EH (cell line): Measurements from ENCODE around the gene XRCC1.
"Not testable (repeated sequence)": the region's sequence is repeated elsewhere in the genome, so short reads cannot be mapped to it uniquely, and the experiment has no call there.

ENCODE experiments used
- DNase-seq: peaks from one replicate; pipeline ENCODE4 v3.0.0-alpha.2; 2015; ENCODE audit warnings: low read depth

XRCC1 gene

DNA sequence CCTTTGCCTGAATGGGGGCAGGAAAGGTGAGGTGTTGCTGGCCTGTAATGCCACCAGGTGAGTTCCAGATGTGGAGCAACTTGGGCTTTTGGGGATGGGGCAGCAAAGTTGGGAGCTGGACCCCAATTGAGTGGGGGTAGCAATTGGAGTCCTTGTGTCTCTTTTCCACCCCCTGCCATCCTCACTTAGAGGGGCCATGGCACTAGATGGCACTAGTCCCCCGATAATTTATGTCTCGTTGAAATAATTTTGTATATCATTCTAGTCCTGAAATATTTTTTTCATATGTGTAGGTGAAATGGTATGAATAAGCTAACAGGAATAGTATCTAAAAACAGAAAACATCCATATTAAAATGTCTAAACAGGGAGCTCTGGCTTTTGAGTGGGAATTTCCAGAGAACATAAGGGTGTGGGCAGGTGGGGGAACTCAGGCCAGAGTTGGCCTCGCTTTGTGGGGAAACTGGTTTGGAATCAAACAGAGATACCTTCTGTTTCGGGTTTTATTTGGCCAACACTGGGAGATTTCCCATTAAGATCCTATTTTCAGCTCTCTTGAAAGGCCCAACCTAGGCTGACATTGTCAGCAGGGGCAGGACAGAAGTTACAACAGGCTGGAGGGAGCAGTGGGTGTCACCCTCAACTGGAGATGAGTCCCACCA is 24.4 kb upstream of the XRCC1 start:
- DNase-seq: no peak

DNA sequence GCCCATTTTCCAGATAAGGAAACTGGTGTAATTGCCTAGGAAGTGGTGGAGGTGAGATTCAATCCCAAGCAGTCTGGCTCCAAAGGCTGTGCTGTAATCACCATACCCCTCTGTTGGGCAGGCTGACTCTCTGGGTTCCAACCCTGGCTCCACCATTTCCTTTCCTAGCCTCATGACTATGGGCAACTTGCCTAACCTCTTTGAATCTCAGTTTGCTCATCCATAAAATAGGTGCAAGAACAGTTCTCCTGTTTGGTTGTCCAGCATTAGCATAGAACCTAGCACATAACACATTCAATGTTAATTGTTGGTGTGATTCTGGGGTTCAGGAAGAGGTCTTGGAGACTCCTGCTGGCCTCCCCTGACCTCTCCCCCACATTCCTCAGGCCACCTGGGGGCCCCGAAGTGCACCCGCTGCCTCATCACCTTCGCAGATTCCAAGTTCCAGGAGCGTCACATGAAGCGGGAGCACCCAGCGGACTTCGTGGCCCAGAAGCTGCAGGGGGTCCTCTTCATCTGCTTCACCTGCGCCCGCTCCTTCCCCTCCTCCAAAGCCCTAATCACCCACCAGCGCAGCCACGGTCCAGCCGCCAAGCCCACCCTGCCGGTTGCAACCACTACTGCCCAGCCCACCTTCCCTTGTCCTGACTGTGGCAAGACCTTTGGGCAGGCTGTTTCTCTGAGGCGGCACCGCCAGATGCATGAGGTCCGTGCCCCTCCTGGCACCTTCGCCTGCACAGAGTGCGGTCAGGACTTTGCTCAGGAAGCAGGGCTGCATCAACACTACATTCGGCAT is 23.3 kb upstream of the XRCC1 start:
- DNase-seq: no peak

DNA sequence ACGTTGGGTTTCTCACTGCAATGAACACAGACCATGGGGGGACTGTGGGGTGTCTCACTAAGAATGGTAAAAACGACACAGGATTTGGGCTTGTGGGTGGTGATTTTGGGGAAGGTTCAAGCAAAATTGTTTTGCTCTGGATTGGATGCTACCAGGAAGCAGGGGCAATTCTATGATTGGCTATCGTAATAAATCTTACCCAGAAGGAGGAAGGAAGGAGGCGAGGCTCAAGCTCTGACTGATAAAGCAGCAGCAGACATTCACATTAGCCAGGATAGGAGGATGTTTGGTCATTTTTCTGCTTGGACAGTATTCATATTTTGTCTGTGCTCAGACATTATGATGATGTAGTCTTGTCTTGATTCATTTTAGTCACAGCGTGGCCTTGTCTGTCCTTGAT is 22.5 kb upstream of the XRCC1 start:
- DNase-seq: no peak

DNA sequence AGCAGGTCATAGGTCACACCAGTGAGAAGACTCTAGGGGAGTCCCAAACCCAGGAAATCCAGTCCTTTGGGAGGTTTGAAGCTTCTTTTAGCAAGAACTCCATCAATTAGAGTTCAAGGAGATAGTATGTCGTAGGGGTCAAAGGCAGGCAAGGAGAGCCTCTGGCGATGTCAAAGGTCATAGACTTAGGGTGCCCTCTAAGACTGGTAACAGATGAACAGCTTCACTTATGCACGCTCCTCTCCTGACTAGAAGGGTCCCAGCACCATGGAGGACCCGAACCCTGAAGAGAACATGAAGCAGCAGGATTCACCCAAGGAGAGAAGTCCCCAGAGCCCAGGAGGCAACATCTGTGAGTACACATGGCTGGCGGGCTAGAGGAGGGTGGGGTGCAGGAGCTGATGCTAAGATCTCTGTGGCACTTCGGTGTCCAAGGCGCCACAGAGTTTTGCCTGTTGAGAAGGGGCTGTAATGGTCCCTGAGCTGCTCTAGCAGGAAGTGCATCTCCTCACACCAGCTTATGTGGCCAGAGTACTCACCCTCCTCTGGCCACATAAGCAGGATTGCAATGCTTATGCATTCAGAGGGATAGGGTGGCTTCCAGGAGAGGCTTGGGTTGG is 21.6 kb upstream of the XRCC1 start:
- DNase-seq: peak; percentile 24

DNA sequence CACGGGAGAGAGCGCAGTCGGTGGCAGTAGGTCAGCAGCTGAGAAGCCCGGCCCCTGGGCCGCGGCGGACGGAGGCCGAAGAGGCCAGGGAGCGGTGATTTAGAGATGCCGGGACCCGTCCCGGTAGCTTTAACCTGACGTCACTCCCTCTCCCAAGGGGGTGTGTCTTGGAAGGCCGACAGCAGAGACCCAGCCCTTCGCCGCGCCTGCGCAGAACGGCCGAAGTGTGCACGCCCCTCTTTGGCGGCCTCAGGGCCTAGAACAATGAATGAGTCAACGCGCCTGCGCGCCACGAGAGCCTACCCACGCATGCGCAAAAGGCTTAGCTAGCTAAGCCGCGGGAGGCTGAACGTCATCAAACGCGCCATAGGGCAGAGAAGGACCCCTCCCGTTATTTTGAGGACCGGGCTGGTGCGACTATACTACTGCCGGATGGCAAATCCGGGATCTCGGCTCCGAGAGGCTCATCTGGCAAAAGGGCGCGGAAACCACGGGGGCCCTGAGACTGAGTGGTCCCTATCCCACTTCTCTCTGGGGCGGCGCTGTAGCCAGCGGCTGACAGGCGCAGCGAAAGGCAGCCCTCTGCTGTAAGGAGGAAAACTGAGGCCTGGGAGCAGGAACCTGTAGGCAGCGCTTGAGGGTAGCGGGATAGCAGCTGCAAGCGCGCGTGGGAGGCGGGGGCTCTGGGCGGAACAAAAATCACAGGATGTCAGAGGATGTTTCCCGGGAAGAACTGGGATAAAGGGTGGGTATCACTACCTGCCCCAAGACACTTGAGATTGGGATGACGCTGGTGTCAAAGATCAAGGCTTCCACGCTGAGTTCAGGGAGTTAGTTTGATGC is 20.9 kb upstream of the XRCC1 start, which contains the start of the genes IRGQ and ZNF576:
Gene IRGQ, minus strand, starts transcription at position 136 of the 843 bp plus-strand sequence. CDS start 796 bp downstream, outside the sequence.
Gene ZNF576, plus strand, starts transcription at position 597 of the 843 bp plus-strand sequence. CDS start 514 bp downstream, outside the sequence.
- peak; percentile 99 for DNase-seq

DNA sequence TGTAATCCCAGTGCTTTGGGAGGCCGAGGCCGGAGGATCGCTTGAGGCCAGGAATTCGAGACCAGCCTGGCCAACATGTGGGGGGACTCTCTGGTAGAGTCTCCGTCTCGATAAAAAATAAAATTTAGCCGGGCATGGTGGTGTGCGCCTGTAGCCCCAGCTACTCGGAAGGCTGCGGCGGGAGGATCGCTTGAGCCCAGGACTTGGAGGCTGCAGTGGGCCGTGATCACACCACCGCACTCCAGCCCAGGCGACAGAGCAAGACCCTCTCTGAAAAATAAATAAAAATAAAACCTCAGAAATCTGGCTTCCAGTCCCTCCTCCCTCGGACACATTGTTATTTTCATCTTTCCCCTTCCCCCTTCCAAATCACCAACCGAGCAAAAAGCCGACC is 20.3 kb upstream of the XRCC1 start:
- DNase-seq: no peak

DNA sequence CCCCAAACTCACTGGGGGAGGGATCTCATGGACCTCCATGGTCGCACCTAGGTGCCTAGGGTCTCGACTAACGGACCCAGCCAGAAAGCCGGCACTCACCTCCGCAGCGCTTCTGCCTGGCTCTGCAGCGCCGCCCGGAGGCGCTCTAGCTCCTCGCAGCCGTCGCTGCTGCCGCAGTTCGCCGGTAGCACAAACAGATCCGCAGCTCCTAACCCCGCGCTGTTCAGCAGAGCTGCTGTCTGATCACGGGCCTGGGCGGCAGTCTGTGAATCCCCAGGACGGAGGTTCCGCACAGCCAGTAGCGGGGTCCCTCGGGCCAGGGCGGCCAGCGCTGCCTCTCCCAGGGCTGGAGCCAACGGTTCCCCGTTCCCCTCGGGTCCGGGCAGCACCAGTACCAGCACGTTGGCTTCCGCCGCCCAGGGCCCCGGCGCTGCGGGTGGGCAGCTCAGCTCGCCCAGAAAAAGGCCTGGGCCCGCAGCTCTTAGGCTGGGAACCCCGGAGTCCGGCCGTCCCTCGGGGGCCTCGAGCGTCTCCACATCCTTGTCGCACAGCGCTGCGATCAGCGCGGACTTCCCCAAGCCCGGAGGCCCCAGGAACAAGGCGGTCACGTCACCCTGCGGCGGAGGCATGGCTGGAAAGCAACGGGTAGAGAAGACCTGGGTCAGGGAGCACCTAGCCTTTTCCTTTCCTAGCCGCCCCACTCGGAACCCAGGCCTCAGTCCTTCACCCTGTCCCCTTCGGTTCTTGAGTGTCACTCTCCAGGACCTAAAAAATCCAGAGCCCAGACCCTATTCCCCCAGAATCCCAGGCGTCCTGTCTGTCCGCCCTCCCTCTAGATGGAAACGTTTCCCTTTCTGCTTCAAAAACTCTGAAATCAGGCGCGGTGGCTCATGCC is 19.6 kb upstream of the XRCC1 start:
- DNase-seq: peak; percentile 65

DNA sequence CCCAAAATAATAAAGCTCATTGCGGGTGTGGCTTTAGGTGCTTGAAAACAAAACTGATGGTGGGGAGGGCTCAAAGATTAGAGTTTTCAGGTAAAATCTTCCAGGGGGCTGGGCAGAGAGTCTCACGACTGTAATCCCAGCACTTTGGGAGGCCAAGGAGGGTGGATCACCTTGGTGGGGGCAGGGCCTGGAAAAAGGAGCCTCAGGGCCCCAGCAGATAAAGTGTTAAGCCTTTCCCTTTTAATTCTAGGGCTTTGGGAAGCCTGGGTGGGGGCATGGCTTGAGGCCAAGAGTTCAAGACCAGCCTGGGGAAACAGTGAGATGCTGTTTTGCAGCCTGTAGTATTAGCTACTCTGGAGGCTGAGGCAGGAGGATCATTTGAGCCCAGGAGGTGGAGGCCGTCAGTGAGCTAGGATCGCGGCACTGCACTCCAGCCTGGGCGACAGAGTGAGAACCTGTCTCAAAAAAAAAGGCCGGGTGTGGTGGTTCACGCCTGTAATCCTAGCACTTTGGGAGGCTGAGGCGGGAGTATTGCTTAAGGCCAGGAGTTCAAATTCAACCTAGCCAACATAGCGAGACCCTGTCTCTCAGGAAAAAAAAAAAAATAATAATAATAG is 18.9 kb upstream of the XRCC1 start:
- DNase-seq: no peak

DNA sequence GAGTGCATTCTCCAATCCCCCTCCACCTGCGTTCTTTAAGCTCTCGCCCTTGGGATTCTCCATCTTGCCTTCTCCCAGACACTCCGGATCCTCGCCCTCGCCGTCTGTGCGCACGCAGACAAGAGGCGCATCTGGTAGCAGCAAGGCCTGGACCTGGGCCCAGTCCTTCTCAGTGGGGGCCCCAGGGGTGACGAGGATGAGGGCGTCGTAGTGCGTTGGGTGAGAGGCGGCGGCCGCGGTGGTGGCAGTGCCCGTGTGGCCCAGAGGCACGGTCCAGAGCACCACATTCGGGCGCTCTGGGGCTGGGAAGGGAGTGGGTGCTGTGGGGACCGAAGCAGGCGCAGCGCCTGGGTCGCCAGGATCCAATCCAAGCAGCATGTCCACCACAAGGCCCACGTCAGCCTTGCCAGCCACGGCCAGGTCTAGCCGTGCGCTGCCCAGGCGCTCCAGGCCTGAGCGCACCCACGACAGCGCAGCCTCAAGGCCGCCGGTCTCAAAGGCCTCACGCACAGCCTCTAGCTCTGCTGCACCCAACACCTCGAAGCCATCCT is 17.5 kb upstream of the XRCC1 start:
- DNase-seq: no peak

DNA sequence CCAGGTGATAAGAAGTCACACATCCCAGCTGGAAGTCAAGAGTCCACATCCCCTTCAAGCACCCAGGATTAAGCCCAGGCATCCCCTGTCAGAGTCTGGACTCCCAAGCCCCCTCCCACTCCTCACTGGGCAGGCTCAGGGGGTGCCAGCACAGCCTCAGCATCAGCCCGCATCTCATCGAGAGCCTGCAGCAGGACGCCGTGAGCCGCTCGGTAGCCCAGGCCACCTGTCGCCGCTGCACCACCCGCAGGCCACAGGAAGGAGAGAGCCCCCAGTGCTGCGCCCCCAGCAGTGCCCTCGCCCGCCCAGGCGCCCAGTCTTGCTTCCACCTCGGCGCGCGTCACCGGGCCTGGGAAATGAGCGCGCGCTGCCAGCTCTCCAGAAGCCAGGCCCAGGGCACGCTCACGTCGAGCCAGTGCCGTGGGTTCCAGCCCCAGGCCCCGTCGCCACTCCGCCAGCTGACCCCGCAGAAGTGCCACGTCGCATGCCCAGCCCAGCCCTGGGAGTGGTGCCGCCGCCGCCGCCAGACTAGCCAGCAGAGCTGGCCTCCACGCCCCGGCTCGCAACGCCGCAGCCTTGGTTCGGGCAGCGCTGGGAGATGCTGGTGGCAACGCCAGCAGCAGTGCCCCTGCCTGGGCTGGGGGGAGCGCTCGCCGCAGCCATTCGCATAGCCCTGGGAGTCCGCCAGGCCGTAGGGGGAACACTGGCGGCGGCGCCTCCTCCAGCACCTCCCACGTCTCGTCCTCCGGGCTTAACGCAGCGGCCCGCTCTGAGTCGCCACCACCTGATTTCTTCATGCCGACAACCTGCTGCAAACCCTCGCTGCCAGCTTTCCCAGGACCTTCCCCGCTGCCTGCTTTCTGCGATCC is 16.8 kb upstream of the XRCC1 start:
- no peak for DNase-seq

DNA sequence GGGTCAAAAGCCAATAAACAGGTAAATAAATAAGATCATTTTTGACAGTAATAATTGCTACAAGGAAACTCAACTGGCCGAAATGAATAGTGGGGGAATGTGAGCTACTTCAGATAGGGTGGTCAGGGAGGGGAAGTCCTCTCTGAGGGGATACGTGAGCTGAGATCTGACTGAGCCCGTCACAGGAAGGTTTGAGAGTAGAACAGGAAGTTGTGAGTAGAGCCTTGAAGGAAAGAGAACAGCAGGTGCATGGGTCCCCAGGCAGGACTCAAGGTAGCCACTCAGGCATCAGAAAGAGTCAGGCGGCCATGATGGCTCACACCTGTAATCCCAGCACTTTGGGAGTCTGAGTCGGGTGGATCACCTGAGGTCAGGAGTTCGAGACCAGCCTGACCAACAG is 14.4 kb upstream of the XRCC1 start:
- no peak for DNase-seq

DNA sequence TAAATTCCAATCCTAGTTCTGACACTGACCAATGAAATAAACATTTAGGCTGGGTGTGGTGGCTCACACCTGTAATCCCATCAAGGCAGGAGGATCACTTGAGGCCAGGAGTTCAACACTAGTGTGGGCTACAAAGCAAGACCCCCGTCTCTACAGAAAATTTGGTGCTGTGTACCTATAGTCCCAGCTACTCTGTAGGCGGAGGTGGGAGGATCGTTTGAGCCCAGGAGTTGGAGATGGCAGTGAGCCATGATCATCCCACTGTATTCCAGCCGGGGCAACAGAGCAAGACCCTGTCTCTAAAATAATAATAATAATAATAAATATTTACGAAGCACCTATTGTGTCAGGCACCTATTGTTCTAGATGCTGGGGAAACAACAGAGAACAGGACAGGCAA is 13.9 kb upstream of the XRCC1 start:
- no peak for DNase-seq

DNA sequence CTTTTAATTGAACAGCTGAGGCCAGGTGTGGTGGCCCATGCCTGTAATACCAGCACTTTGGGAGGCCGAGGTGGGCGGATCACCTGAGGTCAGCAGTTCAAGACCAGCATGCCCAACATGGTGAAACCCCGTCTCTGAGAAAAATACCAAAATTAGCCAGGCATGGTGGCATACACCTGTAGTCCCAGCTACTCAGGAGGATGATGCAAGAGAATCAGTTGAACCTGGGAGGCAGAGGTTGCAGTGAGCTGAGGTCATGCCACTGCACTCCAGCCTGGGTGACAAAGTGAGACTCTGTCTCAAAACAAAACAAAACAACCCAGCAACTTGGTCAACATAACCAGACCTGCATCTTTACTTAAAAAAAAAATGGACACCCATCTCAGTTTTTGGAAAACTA is 11.7 kb upstream of the XRCC1 start:
- DNase-seq: not testable (repeated sequence)

DNA sequence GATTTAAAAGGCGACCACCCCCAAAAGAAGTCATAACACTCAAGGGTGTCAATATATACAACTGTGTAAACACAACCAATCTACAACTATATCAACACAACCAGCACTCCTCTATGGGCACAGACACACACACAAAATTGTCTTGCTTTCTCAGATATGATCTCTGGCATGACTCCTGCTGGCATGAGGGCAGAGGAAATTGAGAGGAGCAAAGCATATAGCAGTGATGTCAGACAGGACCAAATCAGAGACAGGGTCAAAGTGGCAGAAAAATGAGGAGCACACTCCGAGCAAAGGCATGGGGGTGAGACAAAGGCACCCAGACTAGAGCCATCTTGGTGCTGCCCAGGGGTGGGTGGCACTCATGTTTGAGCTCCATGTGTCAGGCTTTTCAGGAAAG is 11.0 kb upstream of the XRCC1 start:
- DNase-seq: no peak

DNA sequence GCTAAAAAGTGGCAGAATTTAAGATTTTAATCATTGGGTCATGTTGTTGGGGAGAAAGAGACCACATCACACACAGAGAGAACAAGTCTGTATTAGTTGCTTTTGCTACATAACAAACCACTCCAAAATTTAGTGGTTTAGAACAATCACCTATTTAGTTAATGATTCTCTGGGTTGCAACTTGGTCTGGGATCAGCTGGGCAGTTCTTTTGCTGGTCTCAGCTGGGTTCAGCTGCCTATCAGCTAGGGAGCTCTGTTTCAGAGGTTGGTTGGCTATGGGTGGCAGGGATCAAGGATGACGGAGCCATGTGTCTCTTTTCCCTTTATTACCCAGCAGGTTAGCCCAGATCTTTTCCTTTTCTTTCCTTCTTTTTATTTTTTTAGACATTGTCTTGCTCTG is 9.2 kb upstream of the XRCC1 start:
- no peak for DNase-seq

DNA sequence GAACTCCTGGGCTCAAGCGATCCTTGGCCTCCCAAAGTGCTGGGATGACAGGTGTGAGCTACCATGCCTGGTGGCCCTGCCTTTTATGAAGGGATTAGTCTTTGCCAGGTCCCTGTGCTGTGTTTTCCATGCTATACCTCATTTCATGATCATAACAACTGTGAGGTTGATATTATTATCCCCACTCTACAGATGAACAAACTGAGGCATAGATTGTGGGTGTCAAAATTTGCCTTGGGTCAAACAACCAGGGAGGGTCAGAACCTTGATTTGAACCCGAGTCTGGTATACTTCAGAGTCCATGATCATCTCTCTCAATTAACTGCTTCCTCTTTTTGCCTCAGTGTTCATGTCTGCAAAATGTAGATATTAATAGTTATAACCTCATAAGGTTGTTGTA is 7.2 kb upstream of the XRCC1 start:
- no peak for DNase-seq

DNA sequence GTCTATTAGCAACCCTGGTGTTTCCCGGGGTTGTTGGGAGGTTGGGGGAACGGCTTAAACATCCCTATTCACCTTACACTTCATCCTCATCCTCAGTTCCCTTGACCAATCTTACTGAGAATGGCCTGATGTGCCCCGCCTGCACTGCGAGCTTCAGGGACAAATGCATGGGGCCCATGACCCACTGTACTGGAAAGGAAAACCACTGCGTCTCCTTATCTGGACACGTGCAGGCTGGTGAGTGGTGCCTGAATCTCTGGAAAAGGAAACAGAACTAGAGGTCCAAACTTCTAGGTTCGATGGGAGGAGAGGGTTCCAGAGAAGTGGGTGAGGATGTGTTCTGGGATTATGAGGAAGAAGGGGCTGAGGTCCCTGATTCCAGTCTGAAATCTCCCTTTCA is 6.1 kb upstream of the XRCC1 start:
- no peak for DNase-seq

DNA sequence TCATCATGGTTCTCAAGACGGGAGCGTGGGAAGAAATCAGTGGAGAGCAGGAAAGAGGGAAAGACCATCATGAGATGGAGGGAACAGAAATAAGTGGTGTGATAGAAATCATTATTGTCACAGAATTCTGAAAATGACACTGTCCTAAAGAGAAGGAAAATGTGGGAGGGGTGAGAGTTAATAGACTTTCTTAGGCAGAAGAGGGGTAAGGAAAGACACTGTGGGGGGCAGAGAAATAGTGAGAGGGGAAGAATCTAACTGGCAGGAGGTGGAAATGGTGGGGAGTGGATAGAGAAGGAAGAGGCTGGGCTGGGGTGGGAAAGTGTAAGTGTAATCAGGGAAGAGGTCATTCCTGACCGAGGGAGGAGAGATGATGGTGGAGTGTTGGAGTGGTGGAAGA is 3.5 kb upstream of the XRCC1 start:
- DNase-seq: no peak
